T-cell (primary cell): ENCODE results near the gene CYP2A6. TPM values are rescaled to one million over a fixed set of nuclear protein-coding genes. Genes with fewer than 3 reads are reported as not detected.
"Not testable (repeated sequence)": the region's sequence is repeated elsewhere in the genome, so short reads cannot be mapped to it uniquely, and the experiment has no call there.

Experiments used
- ATAC-seq, 4 experiments: fragments of 200-7000 bp in 3 of 4; fragments of 150-1000 bp in 1 of 4; cut with Tn5 transposase; replicated peaks in 1 of 4; 1 replicate in 3 of 4; 2 replicates in 1 of 4; pipeline ENCODE4 v1.10.0; 2021; ENCODE audit warnings: moderate library complexity in 3 of 4, mild to moderate bottlenecking in 2 of 4, moderate number of reproducible peaks in 1 of 4
- CTCF ChIA-PET, 2 donors: fragments of 300-600 bp; sonication (Branson Sonifier 250); formaldehyde crosslinking; loops; one replicate each; lab custom pipeline; 2022; ENCODE audit warnings: antibody characterized with exemption in 2 of 2; lab: Charles Lee
- POLR2A ChIA-PET, 2 donors: fragments of 300-600 bp; sonication (Branson Sonifier 250); formaldehyde crosslinking; loops; one replicate each; lab custom pipeline; 2022; ENCODE audit warnings: antibody characterized with exemption in 2 of 2; lab: Charles Lee
- DNase-seq, 35 experiments: peaks; one replicate each; pipeline versions ENCODE4 v3.0.0 to v3.0.0-alpha.2; 2013 to 2023
- H3K27ac ChIP-seq: one replicate; pipeline ENCODE4 v1.5.1; 2013; ENCODE audit warnings: low read length
- H3K27me3 ChIP-seq, 2 experiments: replicated peaks in 1 of 2; 1 replicate in 1 of 2; 2 replicates in 1 of 2; pipeline versions ENCODE4 v1.6.1 to v1.7.0; 2013; ENCODE audit warnings: low read length in 1 of 2, mixed read lengths in 1 of 2; ENCODE audit not compliant: control insufficient read depth in 2 of 2, insufficient read depth in 2 of 2; ENCODE audit errors: extremely low read depth in 1 of 2
- H3K36me3 ChIP-seq, 2 donors: 1 replicate in 1 of 2; 2 replicates in 1 of 2; pipeline versions ENCODE4 v1.6.1 to v1.7.0; 2013; ENCODE audit warnings: low read length in 1 of 2; ENCODE audit not compliant: control insufficient read depth in 2 of 2, insufficient read depth in 1 of 2; ENCODE audit errors: extremely low read depth in 1 of 2
- H3K4me1 ChIP-seq, 2 experiments: 1 replicate in 1 of 2; 2 replicates in 1 of 2; pipeline versions ENCODE4 v1.6.1 to v1.7.0; 2013; ENCODE audit warnings: low read length in 2 of 2, mixed read lengths in 1 of 2; ENCODE audit not compliant: insufficient read depth in 2 of 2, control insufficient read depth in 1 of 2; ENCODE audit errors: extremely low read depth in 1 of 2
- H3K4me3 ChIP-seq, 2 donors: 1 replicate in 1 of 2; 2 replicates in 1 of 2; pipeline versions ENCODE4 v1.5.1 to v1.7.0; 2013; ENCODE audit warnings: mild to moderate bottlenecking in 2 of 2, low read length in 1 of 2, moderate library complexity in 1 of 2; ENCODE audit not compliant: control insufficient read depth in 1 of 2; ENCODE audit errors: extremely low read depth in 1 of 2
- H3K9me3 ChIP-seq: 2 replicates; pipeline ENCODE4 v1.7.0; 2013
- H3K27ac Mint-ChIP-seq, 2 donors: one replicate each; pipeline ENCODE4 v1.8.0; 2020 to 2021; ENCODE audit warnings: mild to moderate bottlenecking in 2 of 2, mixed read lengths in 2 of 2
- H3K27me3 Mint-ChIP-seq, 2 donors: one replicate each; pipeline ENCODE4 v1.8.0; 2021 to 2022; ENCODE audit warnings: mixed read lengths in 2 of 2
- H3K36me3 Mint-ChIP-seq: one replicate; pipeline ENCODE4 v1.8.0; 2021; ENCODE audit warnings: mixed read lengths
- H3K4me1 Mint-ChIP-seq, 3 donors: one replicate each; pipeline ENCODE4 v1.8.0; 2020 to 2022; ENCODE audit warnings: mixed read lengths in 3 of 3, mild to moderate bottlenecking in 1 of 3
- H3K4me3 Mint-ChIP-seq, 3 donors: one replicate each; pipeline ENCODE4 v1.8.0; 2020 to 2022; ENCODE audit warnings: mild to moderate bottlenecking in 3 of 3, mixed read lengths in 3 of 3, moderate library complexity in 3 of 3
- H3K9me3 Mint-ChIP-seq, 3 donors: one replicate each; pipeline ENCODE4 v1.8.0; 2020 to 2022; ENCODE audit warnings: mixed read lengths in 3 of 3
- WGBS: methylation state at CpG from one replicate; pipeline ENCODE4 v1.1.5; 2013; ENCODE audit warnings: missing lambda C conversion rate; ENCODE audit not compliant: insufficient coverage; 5-methylcytosine and 5-hydroxymethylcytosine counted together
- total RNA-seq, 35 experiments: library from RNA in 6 of 35; stranded (reverse) in 6 of 35; fragments of 120-200 nt in 1 of 35; gene quantifications; one replicate each; pipeline versions ENCODE4 v1.2.1 to v1.2.4 and lab custom pipeline; 2013 to 2026

The CYP2A6 gene
- total RNA-seq, 5 donors from 2014 or later (not counting 1 experiment from before 2014, with no cell fraction given): 0.59 to 1.1 (median 0.66) TPM; not detected in 2

GRCh38 chr19:40873873-40874272, 23.6 kb upstream of the CYP2A6 start:
- H3K36me3 Mint-ChIP-seq, H3K36me3 ChIP-seq, H3K27ac Mint-ChIP-seq, H3K4me3 Mint-ChIP-seq, H3K9me3 ChIP-seq, POLR2A ChIA-PET, DNase-seq, H3K4me1 ChIP-seq, H3K9me3 Mint-ChIP-seq, H3K4me3 ChIP-seq, H3K27ac ChIP-seq, CTCF ChIA-PET, ATAC-seq: not testable (repeated sequence)
- Mint-ChIP-seq H3K27me3 (peaks cover 14 to 25% of the 10 kb centered on the region in 2 donors), H3K4me1 (peaks cover 10 to 14% (median 14%) of the 10 kb centered on the region in 3 donors)
- peaks cover 0 to 26% of the 10 kb centered on the region in 2 experiments for H3K27me3 ChIP-seq
- no CpG with 5 or more reads among the region's 2 CpGs for WGBS

GRCh38 chr19:40872209-40872608, 22.0 kb upstream of the CYP2A6 start:
- no peak overlapping the region for H3K27ac Mint-ChIP-seq
- DNase-seq: no peak
- H3K36me3 Mint-ChIP-seq: no peaks in the 10 kb centered on the region
- no peak overlapping the region for H3K4me3 ChIP-seq
- ATAC-seq: no peak
- H3K27me3 Mint-ChIP-seq: peaks cover 12 to 16% of the 10 kb centered on the region in 2 donors
- ChIA-PET CTCF (interaction anchor here in 1 of 2 donors (0.6 kb wide), 2 partner anchors 12 to 31 kb away, joined by 3 to 4 read pairs; no protein-coding TSS in a partner anchor), POLR2A (no interaction called here)
- H3K9me3 ChIP-seq: no peaks in the 10 kb centered on the region
- no peak overlapping the region for H3K4me3 Mint-ChIP-seq
- H3K4me1 ChIP-seq: peaks cover 0 to 7% of the 10 kb centered on the region in 2 experiments
- peaks cover 10 to 14% (median 14%) of the 10 kb centered on the region in 3 donors for H3K4me1 Mint-ChIP-seq
- H3K9me3 Mint-ChIP-seq: no peaks in the 10 kb centered on the region
- peaks cover 0 to 12% of the 10 kb centered on the region in 2 experiments for H3K27me3 ChIP-seq
- no peaks in the 10 kb centered on the region for H3K36me3 ChIP-seq
- H3K27ac ChIP-seq: no peak overlapping the region
- 100% methylated on average over 1 of the region's 2 CpGs for WGBS

- WGBS: 57% methylated on average over 2 of the region's 7 CpGs
- Mint-ChIP-seq H3K27ac (no peak overlapping the region), H3K9me3 (no peaks in the 10 kb centered on the region), H3K4me3 (no peak overlapping the region), H3K27me3 (peaks cover 7 to 8% of the 10 kb centered on the region in 2 donors), H3K36me3 (no peaks in the 10 kb centered on the region), H3K4me1 (no peaks in the 10 kb centered on the region)
- ATAC-seq (no peak), DNase-seq (no peak)
- H3K27me3 ChIP-seq: peaks cover 0 to 6% of the 10 kb centered on the region in 2 experiments
- H3K27ac ChIP-seq: no peak overlapping the region
- ChIA-PET POLR2A (no interaction called here), CTCF (no interaction called here)
- no peaks in the 10 kb centered on the region for H3K36me3 ChIP-seq
- H3K9me3 ChIP-seq: no peaks in the 10 kb centered on the region
- no peaks in the 10 kb centered on the region for H3K4me1 ChIP-seq
- no peak overlapping the region for H3K4me3 ChIP-seq
These were observed 17.5 kb upstream of the CYP2A6 start for GRCh38 chr19:40867701-40868100.

GRCh38 chr19:40864739-40865496, 14.7 kb upstream of the CYP2A6 start:
- POLR2A ChIA-PET, H3K4me1 ChIP-seq, H3K9me3 ChIP-seq, H3K9me3 Mint-ChIP-seq, H3K4me3 ChIP-seq, H3K27ac Mint-ChIP-seq, DNase-seq, ATAC-seq, H3K27me3 ChIP-seq, H3K27ac ChIP-seq, H3K27me3 Mint-ChIP-seq, H3K4me3 Mint-ChIP-seq, H3K36me3 Mint-ChIP-seq, H3K36me3 ChIP-seq, H3K4me1 Mint-ChIP-seq: not testable (repeated sequence)
- CTCF ChIA-PET: interaction anchor here in 1 of 2 donors (0.6 kb wide), 1 partner anchor 166 kb away, joined by 3 read pairs; no protein-coding TSS in a partner anchor
- no CpG with 5 or more reads among the region's 9 CpGs for WGBS

GRCh38 chr19:40862785-40863184, 12.5 kb upstream of the CYP2A6 start:
- H3K4me3 ChIP-seq: no peak overlapping the region
- ChIA-PET CTCF (no interaction called here), POLR2A (no interaction called here)
- no peaks in the 10 kb centered on the region for H3K36me3 ChIP-seq
- Mint-ChIP-seq H3K27me3 (peaks cover 4 to 7% of the 10 kb centered on the region in 2 donors), H3K4me1 (no peaks in the 10 kb centered on the region), H3K27ac (no peak overlapping the region), H3K36me3 (no peaks in the 10 kb centered on the region), H3K9me3 (no peaks in the 10 kb centered on the region), H3K4me3 (no peak overlapping the region)
- no peak for ATAC-seq
- H3K4me1 ChIP-seq: no peaks in the 10 kb centered on the region
- H3K27ac ChIP-seq: no peak overlapping the region
- WGBS: 86% methylated on average over 2 of the region's 4 CpGs
- no peak for DNase-seq
- no peaks in the 10 kb centered on the region for H3K9me3 ChIP-seq
- peaks cover 0 to 9% of the 10 kb centered on the region in 2 experiments for H3K27me3 ChIP-seq

- no peak overlapping the region for H3K4me3 ChIP-seq
- DNase-seq: no peak
- Mint-ChIP-seq H3K4me1 (no peaks in the 10 kb centered on the region), H3K36me3 (no peaks in the 10 kb centered on the region), H3K27ac (no peak overlapping the region), H3K27me3 (peaks cover 4 to 7% of the 10 kb centered on the region in 2 donors), H3K4me3 (no peak overlapping the region), H3K9me3 (no peaks in the 10 kb centered on the region)
- ChIA-PET CTCF (no interaction called here), POLR2A (no interaction called here)
- no peak overlapping the region for H3K27ac ChIP-seq
- H3K27me3 ChIP-seq: peaks cover 0 to 9% of the 10 kb centered on the region in 2 experiments
- no peaks in the 10 kb centered on the region for H3K9me3 ChIP-seq
- no CpG with 5 or more reads among the region's 3 CpGs for WGBS
- H3K36me3 ChIP-seq: no peaks in the 10 kb centered on the region
- no peaks in the 10 kb centered on the region for H3K4me1 ChIP-seq
- no peak for ATAC-seq
These were observed 12.1 kb upstream of the CYP2A6 start for GRCh38 chr19:40862333-40862732.
